ENCODE results near the gene RGS6. TPM values are rescaled to one million over a fixed set of nuclear protein-coding genes. Genes with fewer than 3 reads are reported as not detected.
A peak's percentile ranks its signal among the peaks of the same experiment; 100 is the strongest.

RGS6 gene
- total RNA-seq, 1 donor from 2014 or later, result 0.34 TPM

- Histone ChIP-seq H3K36me3 (ENCODE audit: insufficient read depth, low read length) (no peaks in the 10 kb centered on the region), H3K79me2 (ENCODE audit: insufficient read depth, low read length) (no peaks in the 10 kb centered on the region), H3K27me3 (ENCODE audit: insufficient read depth, low read length) (no peaks in the 10 kb centered on the region), H3K4me3 (ENCODE audit: insufficient read depth, low read depth, low read length) (no peak overlapping the region), H3K9ac (ENCODE audit: low read length) (no peak overlapping the region), H3K27ac (ENCODE audit: low read depth, low read length) (no peak overlapping the region), H2AFZ (ENCODE audit: low read depth, low read length) (no peak overlapping the region), H4K20me1 (ENCODE audit: insufficient read depth, low read length) (no peaks in the 10 kb centered on the region), H3K4me1 (ENCODE audit: insufficient read depth, low read length) (peaks cover 26% of the 10 kb centered on the region), H3K4me2 (ENCODE audit: low read length) (no peak overlapping the region), H3K9me3 (ENCODE audit: insufficient read depth, low read depth, low read length) (no peaks in the 10 kb centered on the region)
- H3K27ac Mint-ChIP-seq (ENCODE audit: unreplicated experiment), result no peak overlapping the region
- peaks cover 1% of the 10 kb centered on the region for H3K9me3 Mint-ChIP-seq (ENCODE audit: unreplicated experiment)
- TF ChIP-seq, protein P1, sequence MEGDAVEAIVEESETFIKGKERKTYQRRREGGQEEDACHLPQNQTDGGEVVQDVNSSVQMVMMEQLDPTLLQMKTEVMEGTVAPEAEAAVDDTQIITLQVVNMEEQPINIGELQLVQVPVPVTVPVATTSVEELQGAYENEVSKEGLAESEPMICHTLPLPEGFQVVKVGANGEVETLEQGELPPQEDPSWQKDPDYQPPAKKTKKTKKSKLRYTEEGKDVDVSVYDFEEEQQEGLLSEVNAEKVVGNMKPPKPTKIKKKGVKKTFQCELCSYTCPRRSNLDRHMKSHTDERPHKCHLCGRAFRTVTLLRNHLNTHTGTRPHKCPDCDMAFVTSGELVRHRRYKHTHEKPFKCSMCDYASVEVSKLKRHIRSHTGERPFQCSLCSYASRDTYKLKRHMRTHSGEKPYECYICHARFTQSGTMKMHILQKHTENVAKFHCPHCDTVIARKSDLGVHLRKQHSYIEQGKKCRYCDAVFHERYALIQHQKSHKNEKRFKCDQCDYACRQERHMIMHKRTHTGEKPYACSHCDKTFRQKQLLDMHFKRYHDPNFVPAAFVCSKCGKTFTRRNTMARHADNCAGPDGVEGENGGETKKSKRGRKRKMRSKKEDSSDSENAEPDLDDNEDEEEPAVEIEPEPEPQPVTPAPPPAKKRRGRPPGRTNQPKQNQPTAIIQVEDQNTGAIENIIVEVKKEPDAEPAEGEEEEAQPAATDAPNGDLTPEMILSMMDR (IDR thresholded peaks at IDR 0.05; ENCODE audit: insufficient read depth, low read depth, low read length), result no peak
- TF ChIP-seq EZH2 (IDR thresholded peaks at IDR 0.05; ENCODE audit: insufficient read depth, low read length), result no peak
- H3K36me3 Mint-ChIP-seq (ENCODE audit: low read depth, unreplicated experiment), result no peaks in the 10 kb centered on the region
- FAIRE-seq, result peak; percentile 60
- H3K4me1 Mint-ChIP-seq (ENCODE audit: low read depth, unreplicated experiment), result peaks cover 31% of the 10 kb centered on the region
- DNase-seq (ENCODE audit: low read depth), result peak; percentile 81
- H3K27me3 Mint-ChIP-seq (ENCODE audit: low read depth, unreplicated experiment), result peaks cover 3% of the 10 kb centered on the region
- no peak overlapping the region for H3K4me3 Mint-ChIP-seq (ENCODE audit: unreplicated experiment)
Measured at GRCh38 chr14:72603639-72604038, 671.4 kb downstream of the RGS6 start.

DNA sequence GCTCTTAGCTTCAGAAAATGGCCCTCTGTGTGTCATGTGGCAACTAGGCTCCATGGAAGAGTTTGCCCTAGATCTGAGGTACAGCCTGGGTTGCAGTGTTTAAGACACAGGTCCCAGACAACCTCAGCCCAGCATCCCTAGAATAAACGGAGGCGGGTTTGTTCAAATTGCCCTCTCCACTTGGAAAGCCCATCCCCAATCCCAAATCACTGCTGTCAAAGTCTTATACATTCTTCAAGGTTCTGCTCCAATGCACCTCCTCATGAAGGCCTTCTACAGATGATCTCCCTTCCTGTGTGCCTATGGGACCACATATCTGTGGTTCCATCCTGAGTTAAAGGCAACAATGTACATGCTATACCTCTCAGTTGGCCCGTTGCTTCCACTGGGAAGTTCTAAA lies 671.9 kb downstream of the RGS6 start:
- peaks cover 36% of the 10 kb centered on the region for H3K4me1 Mint-ChIP-seq (ENCODE audit: low read depth, unreplicated experiment)
- H3K27me3 Mint-ChIP-seq (ENCODE audit: low read depth, unreplicated experiment), result peaks cover 3% of the 10 kb centered on the region
- no peak overlapping the region for H3K4me3 ChIP-seq (ENCODE audit: insufficient read depth, low read depth, low read length)

More for the DNA sequence above, 671.9 kb downstream of the RGS6 start:
- H3K36me3 ChIP-seq (ENCODE audit: insufficient read depth, low read length), result no peaks in the 10 kb centered on the region
- FAIRE-seq (no peak), DNase-seq (ENCODE audit: low read depth) (no peak)
- H2AFZ ChIP-seq (ENCODE audit: low read depth, low read length), result no peak overlapping the region
- H3K4me1 ChIP-seq (ENCODE audit: insufficient read depth, low read length), result peaks cover 31% of the 10 kb centered on the region
- H3K4me3 Mint-ChIP-seq (ENCODE audit: unreplicated experiment), result no peak overlapping the region
- H3K79me2 ChIP-seq (ENCODE audit: insufficient read depth, low read length), result no peaks in the 10 kb centered on the region
- H3K27ac ChIP-seq (ENCODE audit: low read depth, low read length), result no peak overlapping the region
- H3K9me3 Mint-ChIP-seq (ENCODE audit: unreplicated experiment), result peaks cover 1% of the 10 kb centered on the region
- H3K9ac ChIP-seq (ENCODE audit: low read length), result no peak overlapping the region
- no peaks in the 10 kb centered on the region for H3K9me3 ChIP-seq (ENCODE audit: insufficient read depth, low read depth, low read length)
- no peaks in the 10 kb centered on the region for H4K20me1 ChIP-seq (ENCODE audit: insufficient read depth, low read length)
- H3K27ac Mint-ChIP-seq (ENCODE audit: unreplicated experiment), result no peak overlapping the region
- H3K4me2 ChIP-seq (ENCODE audit: low read length), result no peak overlapping the region
- TF ChIP-seq, protein P1 (IDR thresholded peaks at IDR 0.05; ENCODE audit: insufficient read depth, low read depth, low read length), result no peak
- TF ChIP-seq EZH2 (IDR thresholded peaks at IDR 0.05; ENCODE audit: insufficient read depth, low read length), result no peak
- H3K27me3 ChIP-seq (ENCODE audit: insufficient read depth, low read length), result no peaks in the 10 kb centered on the region
- no peaks in the 10 kb centered on the region for H3K36me3 Mint-ChIP-seq (ENCODE audit: low read depth, unreplicated experiment)

Measured in astrocyte (in vitro differentiated cells and primary cell).